Activated CD4-positive, alpha-beta T cell treated with anti-CD3 and anti-CD28 coated beads for 36 hours (primary cell): ENCODE results near the gene KRTAP27-1. TPM values are rescaled to one million over a fixed set of nuclear protein-coding genes. Genes with fewer than 3 reads are reported as not detected.

Experiments used
- microRNA-seq: library from miRNA; unstranded; fragments of <30 nt; microRNA quantifications from one replicate; pipeline ENCODE4 v1.2.0, GENCODE V29; 2021; ENCODE audit warnings: borderline replicate concordance
- total RNA-seq, 2 experiments: library from RNA; stranded (reverse); gene quantifications; one replicate each; pipeline ENCODE4 v1.2.3, GENCODE V29; 2021

The KRTAP27-1 gene
- total RNA-seq, 2 experiments from 2014 or later, result not detected

Small RNAs within 50 kb of the gene (microRNA-seq; reads per million reads assigned to microRNA genes)
- not detected for gene MIR4327

Other genes starting within 250 kb of the KRTAP27-1 start
- gene CLDN17, start 170.9 kb downstream of the KRTAP27-1 start, total RNA-seq, result not detected
- gene CLDN8, start 121.6 kb downstream of the KRTAP27-1 start, total RNA-seq, result not detected
- not detected for gene KRTAP24-1, start 54.7 kb downstream of the KRTAP27-1 start, total RNA-seq
- gene KRTAP25-1, start 48.2 kb downstream of the KRTAP27-1 start, total RNA-seq, result not detected
- not detected for gene KRTAP26-1, start 17.4 kb downstream of the KRTAP27-1 start, total RNA-seq
- not detected for gene KRTAP23-1, start 10.9 kb upstream of the KRTAP27-1 start, total RNA-seq
- gene KRTAP13-2, start 34.6 kb upstream of the KRTAP27-1 start, total RNA-seq, result not detected
- not detected for gene KRTAP13-1, start 58.3 kb upstream of the KRTAP27-1 start, total RNA-seq
- gene KRTAP13-3, start 88.2 kb upstream of the KRTAP27-1 start, total RNA-seq, result not detected
- gene KRTAP13-4, start 92.5 kb upstream of the KRTAP27-1 start, total RNA-seq, result not detected
- gene KRTAP15-1, start 102.6 kb upstream of the KRTAP27-1 start, total RNA-seq, result not detected
- gene KRTAP19-1, start 142.7 kb upstream of the KRTAP27-1 start, total RNA-seq, result not detected
- not detected for gene KRTAP19-2, start 149.7 kb upstream of the KRTAP27-1 start, total RNA-seq
- not detected for gene KRTAP19-3, start 154.3 kb upstream of the KRTAP27-1 start, total RNA-seq
- gene KRTAP19-4, start 159.5 kb upstream of the KRTAP27-1 start, total RNA-seq, result not detected
- not detected for gene KRTAP19-5, start 164.4 kb upstream of the KRTAP27-1 start, total RNA-seq
- gene KRTAP19-6, start 204.2 kb upstream of the KRTAP27-1 start, total RNA-seq, result not detected
- not detected for gene KRTAP19-7, start 223.6 kb upstream of the KRTAP27-1 start, total RNA-seq